GM12864 (cell line): Measurements from ENCODE around the gene ZDHHC8.

ENCODE experiments used
- DNase-seq: peaks from one replicate; pipeline ENCODE4 v3.0.0-alpha.2; 2011; ENCODE audit warnings: low read depth
- H3K4me3 ChIP-seq: 2 replicates; pipeline ENCODE4 v1.5.1; 2011; ENCODE audit warnings: mild to moderate bottlenecking, low read depth, low read length, control low read depth
- TF ChIP-seq, protein P1 (sequence below): IDR thresholded peaks from 2 replicates; pipeline ENCODE4 v1.5.1; 2011; ENCODE audit warnings: low read depth, mild to moderate bottlenecking, moderate library complexity, low read length, control low read depth, inconsistent platforms; ENCODE audit errors: missing control alignments

Gene ZDHHC8

DNA sequence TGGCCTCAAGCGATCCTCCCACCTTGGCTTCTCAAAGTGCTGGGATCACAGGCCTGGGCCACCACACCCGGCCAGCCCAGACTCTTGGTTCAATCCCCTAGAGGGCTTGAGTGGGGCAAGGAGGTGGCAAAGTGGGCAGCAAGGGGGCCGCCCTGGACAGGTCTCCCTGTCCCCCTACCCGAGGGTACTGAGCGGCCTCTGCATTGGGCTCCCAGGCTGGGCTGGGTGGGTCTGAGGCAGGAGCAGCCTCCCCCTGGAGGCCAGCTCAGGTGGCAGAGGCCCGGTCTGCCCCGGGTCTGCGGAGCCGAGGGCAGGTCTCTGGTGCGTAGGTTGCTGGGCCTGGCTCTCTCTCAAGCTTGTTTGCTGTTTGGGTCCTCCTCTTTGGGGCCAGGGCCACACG is 41.6 kb downstream of the ZDHHC8 start:
- TF ChIP-seq, protein P1, sequence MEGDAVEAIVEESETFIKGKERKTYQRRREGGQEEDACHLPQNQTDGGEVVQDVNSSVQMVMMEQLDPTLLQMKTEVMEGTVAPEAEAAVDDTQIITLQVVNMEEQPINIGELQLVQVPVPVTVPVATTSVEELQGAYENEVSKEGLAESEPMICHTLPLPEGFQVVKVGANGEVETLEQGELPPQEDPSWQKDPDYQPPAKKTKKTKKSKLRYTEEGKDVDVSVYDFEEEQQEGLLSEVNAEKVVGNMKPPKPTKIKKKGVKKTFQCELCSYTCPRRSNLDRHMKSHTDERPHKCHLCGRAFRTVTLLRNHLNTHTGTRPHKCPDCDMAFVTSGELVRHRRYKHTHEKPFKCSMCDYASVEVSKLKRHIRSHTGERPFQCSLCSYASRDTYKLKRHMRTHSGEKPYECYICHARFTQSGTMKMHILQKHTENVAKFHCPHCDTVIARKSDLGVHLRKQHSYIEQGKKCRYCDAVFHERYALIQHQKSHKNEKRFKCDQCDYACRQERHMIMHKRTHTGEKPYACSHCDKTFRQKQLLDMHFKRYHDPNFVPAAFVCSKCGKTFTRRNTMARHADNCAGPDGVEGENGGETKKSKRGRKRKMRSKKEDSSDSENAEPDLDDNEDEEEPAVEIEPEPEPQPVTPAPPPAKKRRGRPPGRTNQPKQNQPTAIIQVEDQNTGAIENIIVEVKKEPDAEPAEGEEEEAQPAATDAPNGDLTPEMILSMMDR, result no peak
- no peak overlapping the region for H3K4me3 ChIP-seq
- no peak for DNase-seq

DNA sequence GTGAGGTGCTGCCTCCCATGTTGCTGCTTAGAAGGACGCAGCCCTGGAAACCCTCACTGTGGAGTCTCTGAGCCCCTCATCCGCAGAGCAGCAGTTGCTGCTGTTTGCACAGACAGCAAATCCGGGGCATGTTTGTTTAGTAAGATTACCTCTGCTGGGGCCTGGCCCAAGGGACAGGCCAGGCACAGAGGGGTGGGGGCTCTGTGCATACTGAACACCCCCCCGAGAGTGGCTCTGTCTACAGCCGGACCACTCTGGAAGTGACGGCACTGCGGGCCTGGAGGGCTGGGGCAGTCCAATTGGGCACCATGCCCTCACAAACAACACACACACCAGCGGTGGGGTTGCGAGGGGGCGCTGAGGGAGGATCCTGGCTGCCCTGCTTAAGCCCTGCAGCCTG is 42.2 kb downstream of the ZDHHC8 start:
- DNase-seq, result no peak
- no peak overlapping the region for H3K4me3 ChIP-seq
- TF ChIP-seq, protein P1, result no peak

DNA sequence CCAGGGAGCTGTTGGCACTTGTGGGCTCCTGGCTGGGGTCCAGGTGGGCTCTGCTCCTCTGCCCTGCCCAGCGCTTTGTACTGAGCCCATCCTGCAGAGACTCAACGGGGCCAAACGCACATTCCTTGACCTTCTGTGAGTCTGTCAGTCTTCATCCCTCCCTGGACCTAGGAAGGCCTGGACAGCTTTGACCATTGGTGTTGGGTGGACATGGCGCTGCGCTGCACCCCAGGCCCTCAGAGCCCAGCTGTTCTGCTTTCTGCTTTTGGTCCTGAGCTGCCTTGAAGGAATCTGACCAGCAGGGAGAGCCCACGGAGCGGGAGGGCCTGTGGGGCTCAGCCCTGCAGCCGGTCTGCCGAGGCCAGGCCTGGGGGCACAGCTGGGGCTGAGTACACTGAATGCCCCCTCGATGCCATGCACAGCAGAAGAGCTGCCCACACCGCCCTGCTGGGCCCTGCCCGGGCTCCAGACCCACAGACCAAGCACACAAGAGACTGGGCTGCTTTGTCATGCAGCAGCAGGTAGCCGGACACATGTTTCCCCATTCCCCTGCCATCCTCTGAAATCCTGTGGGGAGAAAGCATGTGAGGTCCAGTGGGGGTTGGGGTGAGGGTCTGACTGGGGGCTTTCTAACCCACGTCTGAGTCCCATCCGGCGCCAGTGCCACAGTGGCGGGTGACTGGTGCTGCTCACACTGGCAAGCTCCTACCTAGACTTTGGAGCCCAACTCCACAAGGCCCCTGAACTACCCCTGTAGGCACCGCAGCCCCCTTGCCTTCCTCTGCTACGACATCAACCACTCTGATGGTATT is 43.4 kb downstream of the ZDHHC8 start:
- TF ChIP-seq, protein P1, result no peak
- H3K4me3 ChIP-seq, result no peak overlapping the region
- DNase-seq, result no peak

DNA sequence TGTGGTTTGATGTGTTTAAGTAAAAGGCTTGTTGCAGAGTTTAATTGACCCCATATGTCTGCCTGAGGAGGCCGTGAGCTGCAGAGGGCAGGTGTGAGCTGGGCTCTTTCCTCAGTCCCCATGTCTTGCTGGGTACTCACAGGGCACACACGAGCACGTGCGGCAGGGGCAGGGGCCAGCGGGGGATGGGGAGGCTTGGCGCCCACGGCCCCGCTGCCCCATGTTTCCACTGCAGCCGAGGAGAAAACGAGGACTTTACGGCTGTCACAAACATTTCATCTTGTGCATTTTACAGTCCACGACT is 43.9 kb downstream of the ZDHHC8 start:
- TF ChIP-seq, protein P1, result no peak

DNA sequence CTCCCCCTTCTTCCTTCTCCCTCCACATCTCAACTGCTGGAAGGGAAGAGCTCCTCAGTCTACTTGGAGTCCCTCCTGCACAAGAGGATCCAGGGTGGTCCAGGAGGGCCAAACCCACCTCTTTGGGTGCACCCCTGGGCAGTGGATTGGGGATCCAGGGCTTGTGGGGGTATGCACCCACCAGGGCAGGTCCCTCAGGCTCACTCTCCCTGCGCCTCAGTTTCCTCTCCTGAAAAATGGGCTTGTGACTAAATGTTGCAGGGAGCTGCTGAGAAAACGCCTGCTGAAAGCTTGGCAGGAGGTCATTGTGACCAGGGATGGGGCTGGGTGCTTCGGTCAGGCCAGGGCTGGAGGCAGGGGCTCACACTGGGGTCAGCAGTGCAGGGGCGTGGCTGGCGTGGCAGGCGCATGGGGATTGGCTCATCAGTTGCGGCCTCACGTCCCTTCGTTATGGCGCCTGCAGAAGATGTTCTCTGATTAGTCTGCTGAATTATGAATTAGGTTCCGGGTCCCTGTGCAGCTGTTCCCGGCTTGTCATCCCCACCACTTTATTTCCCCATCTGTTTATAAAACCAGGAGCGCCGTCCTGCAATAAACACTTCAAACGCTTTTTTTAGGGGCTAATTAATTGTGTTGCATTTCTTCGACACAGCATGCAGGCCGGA is 44.9 kb downstream of the ZDHHC8 start:
- no peak for DNase-seq

More for the DNA sequence above, 43.9 kb downstream of the ZDHHC8 start:
- no peak for DNase-seq
- no peak overlapping the region for H3K4me3 ChIP-seq

DNA sequence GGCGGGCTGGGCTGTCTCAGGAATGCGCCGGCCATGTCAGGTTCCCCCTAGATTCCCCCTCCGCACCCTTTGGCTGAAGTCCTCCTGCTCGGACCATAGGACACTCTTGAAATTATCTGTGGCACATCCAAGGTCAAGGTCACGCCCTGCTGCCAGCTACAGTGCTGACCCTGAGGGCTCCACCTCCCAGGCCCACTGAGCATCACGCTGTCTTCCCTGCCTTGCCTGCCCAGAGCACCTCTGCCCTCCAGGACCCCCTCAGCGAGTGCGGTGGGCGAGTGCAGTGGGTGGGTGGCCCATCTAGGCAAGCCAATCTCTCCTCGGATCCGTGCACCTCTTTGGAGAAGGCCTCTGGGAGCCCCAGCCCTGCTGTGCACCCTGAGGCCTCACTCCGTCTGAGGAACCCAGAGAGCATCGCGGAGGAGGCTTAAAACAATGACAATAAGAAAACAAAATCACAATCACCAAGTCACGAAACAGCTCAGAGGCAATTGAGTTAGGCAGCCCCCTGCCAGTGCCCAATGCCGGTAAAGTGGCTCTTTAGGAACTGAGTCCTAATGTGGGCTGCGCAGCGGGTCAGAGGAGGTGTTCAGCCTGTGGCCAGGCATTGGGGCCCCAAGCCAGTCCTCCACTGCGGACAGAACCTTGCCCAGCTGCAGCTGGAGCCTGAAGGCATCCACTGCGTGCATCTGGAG is 45.8 kb downstream of the ZDHHC8 start:
- no peak for DNase-seq
- TF ChIP-seq, protein P1, result no peak
- H3K4me3 ChIP-seq, result no peak overlapping the region

More for the DNA sequence above, 44.9 kb downstream of the ZDHHC8 start:
- TF ChIP-seq, protein P1, result no peak
- H3K4me3 ChIP-seq, result no peak overlapping the region
